Neural crest cell (in vitro differentiated cells): Measurements from ENCODE around the gene SLC44A4. TPM values are rescaled to one million over a fixed set of nuclear protein-coding genes. Genes with fewer than 3 reads are reported as not detected.
A peak's percentile ranks its signal among the peaks of the same experiment; 100 is the strongest.

Experiments used
- DNase-seq: peaks from one replicate; pipeline ENCODE4 v3.0.0; 2021; ENCODE audit warnings: low read depth, mixed read lengths, low spot score
- H3K27ac Mint-ChIP-seq: one replicate; pipeline ENCODE4 v1.8.0; 2021; ENCODE audit warnings: mild to moderate bottlenecking, mixed read lengths; ENCODE audit not compliant: unreplicated experiment
- H3K27me3 Mint-ChIP-seq: 2 replicates; pipeline ENCODE4 v1.8.0; 2021; ENCODE audit warnings: low read depth, mild to moderate bottlenecking, mixed read lengths
- H3K36me3 Mint-ChIP-seq: 2 replicates; pipeline ENCODE4 v1.8.0; 2021; ENCODE audit warnings: low read depth, mild to moderate bottlenecking, mixed read lengths
- H3K4me1 Mint-ChIP-seq: 2 replicates; pipeline ENCODE4 v1.8.0; 2021; ENCODE audit warnings: mixed read lengths
- H3K4me3 Mint-ChIP-seq: one replicate; pipeline ENCODE4 v1.8.0; 2021; ENCODE audit warnings: mild to moderate bottlenecking, mixed read lengths
- H3K9me3 Mint-ChIP-seq: 2 replicates; pipeline ENCODE4 v1.8.0; 2021; ENCODE audit warnings: mixed read lengths
- CTCF ChIP-seq: fragments of 200-600 bp; sonication (generic); conservative IDR thresholded peaks from 2 replicates; pipeline ENCODE4 v1.5.0; 2021; ENCODE audit warnings: antibody characterized with exemption, mild to moderate bottlenecking
- long read RNA-seq: library from polyadenylated mRNA; unstranded; transcript quantifications from one replicate; pipeline ENCODE4 v2.0.0, GENCODE V29; 2020
- total RNA-seq: library from RNA; stranded (reverse); gene quantifications from 2 replicates; pipeline ENCODE4 v1.2.1, GENCODE V29; 2021

The SLC44A4 gene
- 0.32 and 0.84 TPM in 2 replicates for total RNA-seq
- long read RNA-seq = 0 reads

GRCh38 chr6:31878726-31879125, at the start of gene SLC44A4:
TSS of gene SLC44A4 (minus strand) at chr6:31878997. CDS start at chr6:31878980, 17 bp downstream.
- no peak for TF ChIP-seq CTCF
- DNase-seq = no peak
- Mint-ChIP-seq H3K36me3 (peaks cover 8% of the 10 kb centered on the region), H3K27me3 (no peaks in the 10 kb centered on the region), H3K4me1 (no peaks in the 10 kb centered on the region), H3K27ac (peak within 1 kb of the TSS; percentile 27), H3K9me3 (no peaks in the 10 kb centered on the region), H3K4me3 (peak within 1 kb of the TSS; percentile 41)

DNA sequence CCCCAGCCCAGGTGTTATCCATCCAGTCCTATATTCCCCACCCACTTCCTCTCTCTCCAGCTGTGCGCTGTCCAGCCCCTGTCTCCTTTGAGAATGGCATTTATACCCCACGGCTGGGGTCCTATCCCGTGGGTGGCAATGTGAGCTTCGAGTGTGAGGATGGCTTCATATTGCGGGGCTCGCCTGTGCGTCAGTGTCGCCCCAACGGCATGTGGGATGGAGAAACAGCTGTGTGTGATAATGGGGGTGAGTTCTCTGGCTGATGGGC, 49.8 kb upstream of the SLC44A4 start:
- no peaks in the 10 kb centered on the region for H3K4me1 Mint-ChIP-seq
- no peaks in the 10 kb centered on the region for H3K36me3 Mint-ChIP-seq
- H3K9me3 Mint-ChIP-seq = no peaks in the 10 kb centered on the region
- DNase-seq = no peak
- no peak overlapping the region for H3K27ac Mint-ChIP-seq
- peaks cover 3% of the 10 kb centered on the region for H3K27me3 Mint-ChIP-seq
- H3K4me3 Mint-ChIP-seq = no peak overlapping the region
- no peak for TF ChIP-seq CTCF

GRCh38 chr6:31927863-31928671, 49.3 kb upstream of the SLC44A4 start:
- Mint-ChIP-seq H3K27me3 (peaks cover 3% of the 10 kb centered on the region), H3K36me3 (no peaks in the 10 kb centered on the region), H3K9me3 (no peaks in the 10 kb centered on the region), H3K4me3 (no peak overlapping the region), H3K4me1 (no peaks in the 10 kb centered on the region), H3K27ac (no peak overlapping the region)
- DNase-seq = no peak
- no peak for TF ChIP-seq CTCF

DNA sequence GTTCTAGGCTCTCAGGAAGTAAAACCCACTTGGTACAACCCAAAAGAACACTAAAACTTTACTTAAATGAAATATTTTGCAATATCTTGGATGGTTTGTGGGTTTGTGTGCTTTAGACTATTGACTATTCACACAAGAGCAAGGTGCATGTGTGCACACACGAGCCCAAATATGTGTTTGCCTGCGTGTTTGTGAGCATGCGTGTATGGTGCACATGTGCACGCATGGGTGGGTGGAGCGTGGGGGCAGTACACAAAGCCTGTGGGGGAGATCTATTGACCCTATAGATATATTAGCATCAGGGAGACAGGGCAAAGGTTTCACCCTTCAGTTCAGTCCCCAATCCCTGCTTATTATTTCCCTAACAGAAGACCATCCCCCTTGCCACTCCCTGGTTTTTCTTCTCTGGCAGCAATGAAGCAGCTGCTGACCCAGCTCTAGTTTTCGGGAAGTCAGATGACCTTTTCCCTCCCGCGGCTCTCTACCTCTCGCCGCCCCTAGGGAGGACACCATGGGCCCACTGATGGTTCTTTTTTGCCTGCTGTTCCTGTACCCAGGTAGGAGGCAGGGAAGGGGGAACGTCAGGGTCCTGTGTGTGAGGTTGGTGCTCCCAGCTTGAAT, 48.6 kb upstream of the SLC44A4 start, which contains the start of gene C2:
TSS of gene C2 (plus strand) at position 476 of the 621 bp plus-strand sequence. CDS start at position 512, 36 bp downstream.
- Mint-ChIP-seq H3K27me3 (peaks cover 3% of the 10 kb centered on the region), H3K9me3 (no peaks in the 10 kb centered on the region), H3K4me3 (no peak within 1 kb of the TSS), H3K27ac (no peak within 1 kb of the TSS), H3K4me1 (no peaks in the 10 kb centered on the region), H3K36me3 (no peaks in the 10 kb centered on the region)
- TF ChIP-seq CTCF = no peak
- DNase-seq = no peak

- Mint-ChIP-seq H3K9me3 (no peaks in the 10 kb centered on the region), H3K27ac (no peak overlapping the region), H3K36me3 (no peaks in the 10 kb centered on the region), H3K4me3 (no peak overlapping the region), H3K4me1 (no peaks in the 10 kb centered on the region), H3K27me3 (peaks cover 3% of the 10 kb centered on the region)
- TF ChIP-seq CTCF = no peak
- DNase-seq = no peak
Measured at GRCh38 chr6:31922942-31923341, 44.1 kb upstream of the SLC44A4 start.
